SK-N-SH (cell line): ENCODE results near the gene GPER1. TPM values are rescaled to one million over a fixed set of nuclear protein-coding genes. Genes with fewer than 3 reads are reported as not detected.

Source experiments
- CHD2 ChIP-seq: fragments of 150-350 bp; IDR thresholded peaks from 2 replicates; pipeline ENCODE4 v1.6.1; 2018; ENCODE audit warnings: low read length; ENCODE audit not compliant: partially characterized antibody
- CTCF ChIP-seq: fragments of 200-600 bp; sonication (generic); IDR thresholded peaks from 2 replicates; pipeline ENCODE4 v1.6.1; 2017; ENCODE audit warnings: antibody characterized with exemption, mild to moderate bottlenecking, moderate library complexity
- EP300 ChIP-seq, 2 experiments: IDR thresholded peaks; 2 replicates each; pipeline versions ENCODE4 v1.4.0 to v1.6.1; 2012; ENCODE audit warnings: borderline replicate concordance in 1 of 2, low read depth in 1 of 2, low read length in 1 of 2
- EZH2phosphoT487 ChIP-seq: fragments of 200-600 bp; sonication (generic); IDR thresholded peaks from 2 replicates; pipeline ENCODE4 v1.6.1; 2017; ENCODE audit warnings: low read depth, mixed run types, mild to moderate bottlenecking, antibody characterized with exemption, moderate library complexity, borderline replicate concordance
- FOSL2 ChIP-seq: IDR thresholded peaks from 2 replicates; pipeline ENCODE4 v1.4.0; 2012; ENCODE audit warnings: low read depth, mild to moderate bottlenecking, moderate library complexity, borderline replicate concordance
- FOXJ3 ChIP-seq: sonication (generic); formaldehyde crosslinking; IDR thresholded peaks from 2 replicates; pipeline ENCODE4 v1.5.1; 2020; ENCODE audit warnings: mild to moderate bottlenecking, missing genetic modification reagents
- GABPA ChIP-seq: IDR thresholded peaks from 2 replicates; pipeline ENCODE4 v1.4.0; 2012; ENCODE audit warnings: low read depth, mild to moderate bottlenecking
- GATA2 ChIP-seq: sonication (generic); formaldehyde crosslinking; IDR thresholded peaks from 2 replicates; pipeline ENCODE4 v1.5.0; 2020; ENCODE audit warnings: mild to moderate bottlenecking, missing genetic modification reagents
- JUND ChIP-seq: IDR thresholded peaks from 2 replicates; pipeline ENCODE4 v1.4.0; 2012
- MEF2A ChIP-seq: IDR thresholded peaks from 2 replicates; pipeline ENCODE4 v1.4.0; 2012; ENCODE audit warnings: low read depth, borderline replicate concordance
- NFIC ChIP-seq: IDR thresholded peaks from 2 replicates; pipeline ENCODE4 v1.4.0; 2012; ENCODE audit warnings: borderline replicate concordance
- NRF1 ChIP-seq: IDR thresholded peaks from 2 replicates; pipeline ENCODE4 v1.6.1; 2012; ENCODE audit warnings: low read depth, mild to moderate bottlenecking, low read length
- RAD21 ChIP-seq: IDR thresholded peaks from 2 replicates; pipeline ENCODE4 v1.6.1; 2012; ENCODE audit warnings: mild to moderate bottlenecking, low read length
- RCOR1 ChIP-seq: fragments of 150-350 bp; IDR thresholded peaks from 2 replicates; pipeline ENCODE4 v1.6.1; 2017; ENCODE audit warnings: antibody characterized with exemption, low read length
- RFX5 ChIP-seq: IDR thresholded peaks from 2 replicates; pipeline ENCODE4 v1.6.1; 2012; ENCODE audit warnings: mild to moderate bottlenecking, improper control_type of control experiment, low read length
- RXRA ChIP-seq: IDR thresholded peaks from 2 replicates; pipeline ENCODE4 v1.4.0; 2012; ENCODE audit warnings: low read depth, mild to moderate bottlenecking, borderline replicate concordance
- SMC3 ChIP-seq: IDR thresholded peaks from 2 replicates; pipeline ENCODE4 v1.6.1; 2012; ENCODE audit warnings: low read depth, low read length, improper control_type of control experiment
- TCF12 ChIP-seq: IDR thresholded peaks from 2 replicates; pipeline ENCODE4 v1.4.0; 2012
- USF2 ChIP-seq: fragments of 150-350 bp; IDR thresholded peaks from 2 replicates; pipeline ENCODE4 v1.6.1; 2017; ENCODE audit warnings: antibody characterized with exemption, low read length, low read depth, borderline replicate concordance
- polyA plus RNA-seq, 3 experiments: library from polyadenylated mRNA; depleted of rRNA; stranded (reverse); fragments of >200 nt; gene quantifications; 2 replicates each; pipeline ENCODE4 v1.2.3, GENCODE V29; 2012

Gene GPER1
- polyA plus RNA-seq, 1 of the 3 experiments (the other 2 are of a cell fraction): 6.4 TPM

- TF ChIP-seq FOSL2: no peak
- no peak for TF ChIP-seq JUND
- TF ChIP-seq EZH2phosphoT487: no peak
- peak in 1 of 2 experiments; percentile 38; a peak in 1 of 4 replicates for TF ChIP-seq EP300 (IDR thresholded peaks at IDR 0.05; ENCODE audit: borderline replicate concordance in 1 of 2, low read depth in 1 of 2, low read length in 1 of 2)
- TF ChIP-seq CHD2: peak; percentile 28
- TF ChIP-seq NRF1: no peak
- no peak for TF ChIP-seq USF2
- TF ChIP-seq NFIC: no peak
- TF ChIP-seq GABPA: no peak
- peak; percentile 90 for TF ChIP-seq GATA2 (CRISPR knock-in tag)
- TF ChIP-seq TCF12: no peak
- no peak for TF ChIP-seq CTCF
- TF ChIP-seq RFX5: no peak
- TF ChIP-seq SMC3: no peak
- TF ChIP-seq RAD21: no peak
- TF ChIP-seq FOXJ3 (CRISPR knock-in tag): no peak
- TF ChIP-seq RXRA: no peak
- peak; percentile 23; the same call in 1 of the 2 replicates for TF ChIP-seq RCOR1
- TF ChIP-seq MEF2A: no peak
Observed at GRCh38 chr7:1046722-1047679, 40.9 kb upstream of the GPER1 start (continued).
